H9 (cell line): ENCODE data around the gene KRTAP19-2. TPM values are rescaled to one million over a fixed set of nuclear protein-coding genes. Genes with fewer than 3 reads are reported as not detected.

Source experiments
- DNase-seq: peaks from one replicate; pipeline ENCODE4 v3.0.0-alpha.2; 2017
- H2AFZ ChIP-seq: one replicate; pipeline ENCODE4 v1.6.1; 2013; ENCODE audit warnings: mild to moderate bottlenecking, low read length, control low read depth, moderate library complexity
- H2AK5ac ChIP-seq: 2 replicates; pipeline ENCODE4 v1.6.1; 2013; ENCODE audit warnings: low read length, control low read depth, mixed read lengths; ENCODE audit not compliant: insufficient read length
- H2BK120ac ChIP-seq: one replicate; pipeline ENCODE4 v1.6.1; 2013; ENCODE audit warnings: low read depth, mild to moderate bottlenecking, low read length, control low read depth, inconsistent platforms; ENCODE audit not compliant: poor library complexity, severe bottlenecking
- H2BK12ac ChIP-seq: 2 replicates; pipeline ENCODE4 v1.6.1; 2013; ENCODE audit warnings: low read length, control low read depth, mixed read lengths, low read depth; ENCODE audit not compliant: insufficient read length
- H2BK15ac ChIP-seq: 2 replicates; pipeline ENCODE4 v1.6.1; 2013; ENCODE audit warnings: low read depth, low read length, control low read depth
- H2BK20ac ChIP-seq: one replicate; pipeline ENCODE4 v1.6.1; 2013; ENCODE audit warnings: low read depth, mild to moderate bottlenecking, low read length, control low read depth, inconsistent platforms; ENCODE audit not compliant: poor library complexity, severe bottlenecking
- H2BK5ac ChIP-seq: 2 replicates; pipeline ENCODE4 v1.6.1; 2013; ENCODE audit warnings: low read length, control low read depth, mixed read lengths; ENCODE audit not compliant: insufficient read length
- H3K14ac ChIP-seq: 2 replicates; pipeline ENCODE4 v1.6.1; 2013; ENCODE audit warnings: low read length, control low read depth; ENCODE audit not compliant: insufficient read depth
- H3K18ac ChIP-seq: 2 replicates; pipeline ENCODE4 v1.6.1; 2013; ENCODE audit warnings: low read depth, mild to moderate bottlenecking, mixed read lengths, low read length, control low read depth; ENCODE audit not compliant: insufficient read length
- H3K23ac ChIP-seq: 2 replicates; pipeline ENCODE4 v1.6.1; 2013; ENCODE audit warnings: low read length, control low read depth, mixed read lengths, low read depth; ENCODE audit not compliant: insufficient read length
- H3K23me2 ChIP-seq: 2 replicates; pipeline ENCODE4 v1.6.1; 2013; ENCODE audit warnings: low read depth, mild to moderate bottlenecking, mixed read lengths, low read length, control low read depth; ENCODE audit not compliant: insufficient read length, poor library complexity, severe bottlenecking
- H3K27ac ChIP-seq: 2 replicates; pipeline ENCODE4 v1.5.1; 2013; ENCODE audit warnings: low read length, control low read depth, mixed read lengths, low read depth; ENCODE audit not compliant: insufficient read length
- H3K27me3 ChIP-seq: 2 replicates; pipeline ENCODE4 v1.6.1; 2013; ENCODE audit warnings: low read length, control low read depth, inconsistent platforms; ENCODE audit not compliant: insufficient read depth
- H3K4ac ChIP-seq: 2 replicates; pipeline ENCODE4 v1.6.1; 2013; ENCODE audit warnings: low read depth, mild to moderate bottlenecking, control low read depth, inconsistent platforms, low read length, moderate library complexity
- H3K4me1 ChIP-seq: 2 replicates; pipeline ENCODE4 v1.6.1; 2013; ENCODE audit warnings: low read length, control low read depth, inconsistent platforms; ENCODE audit not compliant: insufficient read depth
- H3K4me2 ChIP-seq: 2 replicates; pipeline ENCODE4 v1.6.1; 2013; ENCODE audit warnings: low read length, control low read depth, mixed read lengths; ENCODE audit not compliant: insufficient read length, insufficient read depth
- H3K56ac ChIP-seq: 2 replicates; pipeline ENCODE4 v1.6.1; 2013; ENCODE audit warnings: low read depth, mild to moderate bottlenecking, mixed read lengths, low read length, control low read depth; ENCODE audit not compliant: insufficient read length
- H3K79me1 ChIP-seq: 2 replicates; pipeline ENCODE4 v1.6.1; 2013; ENCODE audit warnings: low read depth, mild to moderate bottlenecking, moderate library complexity, low read length, control low read depth, inconsistent platforms; ENCODE audit not compliant: insufficient read depth, poor library complexity, severe bottlenecking
- H3K79me2 ChIP-seq: 2 replicates; pipeline ENCODE4 v1.6.1; 2013; ENCODE audit warnings: low read length, control low read depth, inconsistent platforms; ENCODE audit not compliant: insufficient read depth
- H3K9ac ChIP-seq: 2 replicates; pipeline ENCODE4 v1.6.1; 2013; ENCODE audit warnings: low read length, control low read depth, mixed read lengths; ENCODE audit not compliant: insufficient read length; ENCODE audit errors: extremely low read depth
- H3K9me3 ChIP-seq: one replicate; pipeline ENCODE4 v1.6.1; 2013; ENCODE audit warnings: low read depth, low read length, inconsistent platforms; ENCODE audit not compliant: control insufficient read depth
- H3T11ph ChIP-seq: one replicate; pipeline ENCODE4 v1.6.1; 2013; ENCODE audit warnings: mild to moderate bottlenecking, low read length, control low read depth, inconsistent platforms
- H4K20me1 ChIP-seq: one replicate; pipeline ENCODE4 v1.6.1; 2013; ENCODE audit not compliant: control insufficient read depth, insufficient read length, insufficient read depth
- H4K5ac ChIP-seq: 2 replicates; pipeline ENCODE4 v1.6.1; 2013; ENCODE audit warnings: low read depth, mild to moderate bottlenecking, mixed read lengths, low read length, control low read depth; ENCODE audit not compliant: insufficient read length
- H4K8ac ChIP-seq: replicated peaks from 2 replicates; pipeline ENCODE4 v1.6.1; 2013; ENCODE audit warnings: low read length, control low read depth, mixed read lengths, low read depth; ENCODE audit not compliant: insufficient read length
- H4K91ac ChIP-seq: 2 replicates; pipeline ENCODE4 v1.6.1; 2013; ENCODE audit warnings: low read depth, mild to moderate bottlenecking, moderate library complexity, mixed read lengths, low read length, control low read depth; ENCODE audit not compliant: insufficient read length
- H3K27ac Mint-ChIP-seq, 3 experiments: 2 replicates in 2 of 3; 3 replicates in 1 of 3; pipeline ENCODE4 v1.8.0; 2020 to 2021; ENCODE audit warnings: mixed read lengths in 3 of 3, mild to moderate bottlenecking in 1 of 3, moderate library complexity in 1 of 3
- H3K27me3 Mint-ChIP-seq: 2 replicates; pipeline ENCODE4 v1.8.0; 2021; ENCODE audit warnings: low read depth, mild to moderate bottlenecking, moderate library complexity, mixed read lengths
- H3K36me3 Mint-ChIP-seq, 3 experiments: 2 replicates in 2 of 3; 3 replicates in 1 of 3; pipeline ENCODE4 v1.8.0; 2020 to 2021; ENCODE audit warnings: low read depth in 3 of 3, mixed read lengths in 3 of 3; ENCODE audit not compliant: insufficient read depth in 1 of 3
- H3K4me1 Mint-ChIP-seq, 2 experiments: 2 replicates each; pipeline ENCODE4 v1.8.0; 2020; ENCODE audit warnings: mixed read lengths in 2 of 2
- H3K4me3 Mint-ChIP-seq, 2 experiments: 2 replicates in 1 of 2; 3 replicates in 1 of 2; pipeline ENCODE4 v1.8.0; 2020 to 2021; ENCODE audit warnings: mild to moderate bottlenecking in 2 of 2, mixed read lengths in 2 of 2, moderate library complexity in 1 of 2
- H3K9me3 Mint-ChIP-seq, 2 experiments: 2 replicates in 1 of 2; 3 replicates in 1 of 2; pipeline ENCODE4 v1.8.0; 2020; ENCODE audit warnings: mild to moderate bottlenecking in 2 of 2, mixed read lengths in 2 of 2, moderate library complexity in 1 of 2
- WGBS: extraction: QIAGEN DNeasy Blood & Tissue Kit; methylation state at CpG from one replicate; pipeline ENCODE4 v1.1.7; 2013; ENCODE audit warnings: missing lambda C conversion rate, low lambda C conversion rate, mixed read lengths; ENCODE audit not compliant: insufficient read length; ENCODE audit errors: extremely low coverage; 5-methylcytosine and 5-hydroxymethylcytosine counted together
- total RNA-seq: library from RNA; stranded (reverse); gene quantifications from 2 replicates; pipeline ENCODE4 v1.2.1, GENCODE V29; 2021
- TF ChIP-seq, protein P1 (sequence below): fragments of 200-600 bp; sonication (generic); conservative IDR thresholded peaks from 3 replicates; pipeline ENCODE4 v1.8.0; 2021; ENCODE audit warnings: antibody characterized with exemption, mild to moderate bottlenecking

Gene KRTAP19-2
- total RNA-seq, 1 experiment from 2014 or later: not detected

DNA sequence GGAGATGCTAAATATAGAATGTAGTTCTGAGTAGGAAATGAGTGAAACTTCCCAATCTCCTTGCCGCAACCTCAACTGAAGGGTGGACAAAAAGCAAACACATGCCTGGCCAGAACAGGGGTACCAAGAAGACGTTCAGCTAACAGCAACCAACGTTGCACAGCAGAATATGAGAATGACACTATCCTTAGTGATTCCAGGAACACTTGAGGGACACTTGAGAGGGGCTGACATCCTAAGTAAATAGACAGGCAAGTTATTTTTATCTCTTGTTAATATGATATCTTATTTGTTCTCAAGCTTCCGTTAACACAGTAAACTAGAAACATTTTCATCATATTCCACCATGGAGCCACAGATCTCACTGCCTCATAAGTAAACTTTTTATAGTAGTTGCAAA, 8.0 kb downstream of the KRTAP19-2 start:
- no peak overlapping the region for H3K27ac Mint-ChIP-seq
- no peaks in the 10 kb centered on the region for H4K20me1 ChIP-seq
- no peak overlapping the region for H2AFZ ChIP-seq
- no peaks in the 10 kb centered on the region for H3K4me1 Mint-ChIP-seq
- H3K79me2 ChIP-seq: no peaks in the 10 kb centered on the region
- no peaks in the 10 kb centered on the region for H3K9me3 Mint-ChIP-seq
- H3K18ac ChIP-seq: no peak overlapping the region
- no peak overlapping the region for H2BK12ac ChIP-seq
- no peaks in the 10 kb centered on the region for H3K36me3 Mint-ChIP-seq
- no peak overlapping the region for H3K4me2 ChIP-seq
- no peak overlapping the region for H2BK5ac ChIP-seq
- no peak overlapping the region for H3K4me3 Mint-ChIP-seq
- H4K5ac ChIP-seq: no peak overlapping the region
- H3K14ac ChIP-seq: no peak overlapping the region
- TF ChIP-seq, protein P1, sequence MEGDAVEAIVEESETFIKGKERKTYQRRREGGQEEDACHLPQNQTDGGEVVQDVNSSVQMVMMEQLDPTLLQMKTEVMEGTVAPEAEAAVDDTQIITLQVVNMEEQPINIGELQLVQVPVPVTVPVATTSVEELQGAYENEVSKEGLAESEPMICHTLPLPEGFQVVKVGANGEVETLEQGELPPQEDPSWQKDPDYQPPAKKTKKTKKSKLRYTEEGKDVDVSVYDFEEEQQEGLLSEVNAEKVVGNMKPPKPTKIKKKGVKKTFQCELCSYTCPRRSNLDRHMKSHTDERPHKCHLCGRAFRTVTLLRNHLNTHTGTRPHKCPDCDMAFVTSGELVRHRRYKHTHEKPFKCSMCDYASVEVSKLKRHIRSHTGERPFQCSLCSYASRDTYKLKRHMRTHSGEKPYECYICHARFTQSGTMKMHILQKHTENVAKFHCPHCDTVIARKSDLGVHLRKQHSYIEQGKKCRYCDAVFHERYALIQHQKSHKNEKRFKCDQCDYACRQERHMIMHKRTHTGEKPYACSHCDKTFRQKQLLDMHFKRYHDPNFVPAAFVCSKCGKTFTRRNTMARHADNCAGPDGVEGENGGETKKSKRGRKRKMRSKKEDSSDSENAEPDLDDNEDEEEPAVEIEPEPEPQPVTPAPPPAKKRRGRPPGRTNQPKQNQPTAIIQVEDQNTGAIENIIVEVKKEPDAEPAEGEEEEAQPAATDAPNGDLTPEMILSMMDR: no peak
- no peak overlapping the region for H3K27ac ChIP-seq
- DNase-seq: no peak
- H3K27me3 Mint-ChIP-seq: no peaks in the 10 kb centered on the region
- no peak overlapping the region for H2BK15ac ChIP-seq
- H2BK120ac ChIP-seq: no peak overlapping the region
- no peaks in the 10 kb centered on the region for H3K23me2 ChIP-seq
- no peak overlapping the region for H2AK5ac ChIP-seq
- H3K27me3 ChIP-seq: no peaks in the 10 kb centered on the region
- no peak overlapping the region for H4K91ac ChIP-seq
- H4K8ac ChIP-seq: no peak overlapping the region
- no peak overlapping the region for H3K56ac ChIP-seq
- H3K9me3 ChIP-seq: no peaks in the 10 kb centered on the region
- H3K79me1 ChIP-seq: no peaks in the 10 kb centered on the region
- no peak overlapping the region for H3K23ac ChIP-seq
- H3K9ac ChIP-seq: no peak overlapping the region
- no CpG with 5 or more reads among the region's 4 CpGs for WGBS
- H3T11ph ChIP-seq: no peak overlapping the region
- no peaks in the 10 kb centered on the region for H3K4me1 ChIP-seq
- H2BK20ac ChIP-seq: no peak overlapping the region
- no peak overlapping the region for H3K4ac ChIP-seq
